H1 (cell line): Measurements from ENCODE around the gene SERTAD2. TPM values are rescaled to one million over a fixed set of nuclear protein-coding genes. Genes with fewer than 3 reads are reported as not detected.

ENCODE experiments used
- CTCF ChIA-PET: fragments of 300-600 bp; sonication (Branson Sonifier 250); formaldehyde crosslinking; loops from one replicate; lab custom pipeline; 2021; ENCODE audit not compliant: partially characterized antibody; lab: Charles Lee
- POLR2A ChIA-PET: fragments of 300-600 bp; sonication (Branson Sonifier 250); formaldehyde crosslinking; loops from one replicate; lab custom pipeline; 2021; ENCODE audit warnings: inconsistent platforms; ENCODE audit not compliant: partially characterized antibody; lab: Charles Lee
- DNase-seq, 2 experiments: peaks; one replicate each; pipeline versions ENCODE4 v3.0.0 to v3.0.0-alpha.2; 2010 to 2022; ENCODE audit warnings: low spot score in 2 of 2, low read depth in 1 of 2, mixed read lengths in 1 of 2
- FAIRE-seq: peaks from 2 replicates; lab custom pipeline; 2011; peaks lifted over from hg19 to GRCh38; lab: Jason Lieb, UNC
- H2AFZ ChIP-seq: 2 replicates; pipeline ENCODE4 v1.8.1; 2012; ENCODE audit warnings: low read length, inconsistent platforms
- H2AK5ac ChIP-seq: 2 replicates; pipeline ENCODE4 v1.6.1; 2013; ENCODE audit warnings: low read depth, low read length
- H2BK120ac ChIP-seq: replicated peaks from 2 replicates; pipeline ENCODE3; 2013; ENCODE audit warnings: low read depth, low read length, inconsistent platforms
- H2BK12ac ChIP-seq: 2 replicates; pipeline ENCODE4 v1.6.1; 2013; ENCODE audit warnings: low read depth, low read length
- H2BK15ac ChIP-seq: 2 replicates; pipeline ENCODE4 v1.6.1; 2013; ENCODE audit warnings: low read length
- H2BK20ac ChIP-seq: 2 replicates; pipeline ENCODE4 v1.6.1; 2013; ENCODE audit warnings: low read length
- H2BK5ac ChIP-seq: 2 replicates; pipeline ENCODE4 v1.6.1; 2013; ENCODE audit warnings: low read depth, low read length
- H3K14ac ChIP-seq: 2 replicates; pipeline ENCODE4 v1.6.1; 2013; ENCODE audit warnings: inconsistent platforms; ENCODE audit not compliant: insufficient read length
- H3K18ac ChIP-seq: 2 replicates; pipeline ENCODE4 v1.6.1; 2013; ENCODE audit warnings: low read length; ENCODE audit errors: extremely low read depth
- H3K23ac ChIP-seq: 2 replicates; pipeline ENCODE4 v1.6.1; 2013; ENCODE audit warnings: inconsistent platforms; ENCODE audit not compliant: insufficient read length
- H3K23me2 ChIP-seq: 2 replicates; pipeline ENCODE4 v1.6.1; 2013; ENCODE audit warnings: low read depth, low read length
- H3K27ac ChIP-seq: 2 replicates; pipeline ENCODE4 v1.6.1; 2011; ENCODE audit warnings: low read depth, low read length, inconsistent platforms
- H3K27me3 ChIP-seq, 4 experiments: replicated peaks in 1 of 4; 1 replicate in 1 of 4; 2 replicates in 3 of 4; pipeline versions ENCODE4 v1.6.1 to v1.8.1; 2011 to 2013; ENCODE audit warnings: low read length in 3 of 4, mild to moderate bottlenecking in 3 of 4, inconsistent platforms in 2 of 4, mixed read lengths in 2 of 4, moderate library complexity in 1 of 4; ENCODE audit not compliant: control insufficient read depth in 3 of 4, insufficient read depth in 3 of 4; ENCODE audit errors: extremely low read depth in 1 of 4
- H3K36me3 ChIP-seq, 4 experiments: 2 replicates each; pipeline versions ENCODE4 v1.6.1 to v1.8.1; 2011 to 2013; ENCODE audit warnings: mild to moderate bottlenecking in 4 of 4, low read length in 3 of 4, moderate library complexity in 2 of 4, control low read depth in 1 of 4, inconsistent platforms in 1 of 4; ENCODE audit not compliant: insufficient read depth in 4 of 4, control insufficient read depth in 2 of 4
- H3K4ac ChIP-seq: replicated peaks from 2 replicates; pipeline ENCODE3; 2013; ENCODE audit warnings: low read length, low read depth, mixed read lengths, inconsistent platforms; ENCODE audit not compliant: insufficient read length
- H3K4me1 ChIP-seq, 4 experiments: replicated peaks in 1 of 4; 1 replicate in 1 of 4; 2 replicates in 3 of 4; pipeline versions ENCODE4 v1.6.1 to v1.8.1; 2011 to 2013; ENCODE audit warnings: low read length in 3 of 4, inconsistent platforms in 2 of 4, mixed read lengths in 1 of 4; ENCODE audit not compliant: insufficient read depth in 4 of 4, control insufficient read depth in 3 of 4
- H3K4me2 ChIP-seq, 2 experiments: 2 replicates each; pipeline versions ENCODE4 v1.6.1 to v1.8.1; 2011 to 2013; ENCODE audit warnings: low read depth in 2 of 2, low read length in 2 of 2, control low read depth in 1 of 2, inconsistent platforms in 1 of 2, mild to moderate bottlenecking in 1 of 2; ENCODE audit not compliant: insufficient read depth in 1 of 2
- H3K4me3 ChIP-seq, 4 experiments: fragments of 200-600, 300-600 bp in 1 of 4; sonication (generic), shearing (Covaris generic), sonication (Bioruptor Twin) in 1 of 4; 2 replicates each; pipeline versions ENCODE4 v1.5.1 to v1.8.1; 2011 to 2016; ENCODE audit warnings: low read length in 4 of 4, low read depth in 3 of 4, control low read depth in 2 of 4, inconsistent platforms in 2 of 4, mild to moderate bottlenecking in 2 of 4, mixed read lengths in 1 of 4, moderate library complexity in 1 of 4; ENCODE audit not compliant: insufficient read depth in 2 of 4; ENCODE audit errors: extremely low read depth in 1 of 4
- H3K56ac ChIP-seq: replicated peaks from 2 replicates; pipeline ENCODE3; 2013; ENCODE audit warnings: low read depth, mild to moderate bottlenecking, mixed read lengths, low read length, inconsistent platforms; ENCODE audit not compliant: insufficient read length
- H3K79me1 ChIP-seq: 2 replicates; pipeline ENCODE4 v1.6.1; 2013; ENCODE audit warnings: low read depth, low read length, control low read depth
- H3K79me2 ChIP-seq, 2 experiments: 2 replicates each; pipeline versions ENCODE4 v1.6.1 to v1.8.1; 2012 to 2013; ENCODE audit warnings: low read length in 2 of 2, mild to moderate bottlenecking in 2 of 2, inconsistent platforms in 1 of 2; ENCODE audit not compliant: insufficient read depth in 2 of 2, control insufficient read depth in 1 of 2
- H3K9ac ChIP-seq, 4 experiments: replicated peaks in 1 of 4; 1 replicate in 1 of 4; 2 replicates in 3 of 4; pipeline versions ENCODE4 v1.6.1 to v1.8.1; 2011 to 2013; ENCODE audit warnings: low read depth in 3 of 4, low read length in 3 of 4, control low read depth in 2 of 4, mild to moderate bottlenecking in 2 of 4, moderate library complexity in 2 of 4, inconsistent platforms in 1 of 4; ENCODE audit errors: extremely low read depth in 1 of 4
- H3K9me3 ChIP-seq, 2 experiments: 2 replicates each; pipeline versions ENCODE4 v1.6.1 to v1.8.1; 2012 to 2013; ENCODE audit warnings: mild to moderate bottlenecking in 2 of 2, moderate library complexity in 2 of 2, control low read depth in 1 of 2, inconsistent platforms in 1 of 2, low read depth in 1 of 2, low read length in 1 of 2, mixed read lengths in 1 of 2; ENCODE audit not compliant: insufficient read depth in 2 of 2
- H4K20me1 ChIP-seq, 2 experiments: replicated peaks in 1 of 2; 2 replicates each; pipeline versions ENCODE3 to v1.8.1; 2011 to 2013; ENCODE audit warnings: inconsistent platforms in 2 of 2, low read length in 2 of 2, mild to moderate bottlenecking in 1 of 2; ENCODE audit not compliant: insufficient read depth in 2 of 2, control insufficient read depth in 1 of 2
- H4K5ac ChIP-seq: 2 replicates; pipeline ENCODE4 v1.6.1; 2013; ENCODE audit warnings: low read length, low read depth, mixed read lengths, inconsistent platforms; ENCODE audit not compliant: insufficient read length
- H4K8ac ChIP-seq: 2 replicates; pipeline ENCODE4 v1.8.0; 2013; ENCODE audit warnings: mild to moderate bottlenecking, moderate library complexity, low read length, inconsistent platforms; ENCODE audit not compliant: insufficient read depth; ENCODE audit errors: extremely low read depth
- H4K91ac ChIP-seq: replicated peaks from 2 replicates; pipeline ENCODE3; 2013; ENCODE audit warnings: low read length, mixed read lengths, inconsistent platforms; ENCODE audit not compliant: insufficient read length
- BRCA1 ChIP-seq: IDR thresholded peaks from 2 replicates; pipeline ENCODE4 v1.6.1; 2012; ENCODE audit warnings: low read depth, low read length, improper control_type of control experiment
- RBBP5 ChIP-seq: IDR thresholded peaks from 2 replicates; pipeline ENCODE4 v1.7.1; 2012; ENCODE audit warnings: low read depth, mild to moderate bottlenecking, inconsistent platforms, low read length, moderate library complexity, borderline replicate concordance
- WGBS, 2 experiments: shearing (Covaris generic) in 1 of 2; methylation state at CpG; one replicate each; pipeline versions ENCODE4 v1.1.6 to v1.1.7; 2013 to 2015; ENCODE audit warnings: low lambda C conversion rate in 2 of 2, mixed read lengths in 2 of 2, inconsistent platforms in 1 of 2, low coverage in 1 of 2, missing lambda C conversion rate in 1 of 2; ENCODE audit not compliant: insufficient replicate concordance in 2 of 2, insufficient coverage in 1 of 2, insufficient read length in 1 of 2; ENCODE audit errors: extremely low coverage in 1 of 2, missing lambda C conversion rate in 1 of 2; 5-methylcytosine and 5-hydroxymethylcytosine counted together
- polyA plus RNA-seq, 7 experiments: library from polyadenylated mRNA; depleted of rRNA in 3 of 7; stranded (reverse) in 5 of 7; unstranded in 2 of 7; fragments of >200 nt in 5 of 7; fragments of 200-250 nt in 2 of 7; gene quantifications; 1 replicate in 5 of 7; 2 replicates in 1 of 7; 4 replicates in 1 of 7; pipeline versions ENCODE4 v1.2.1 to v1.2.3, GENCODE V29; 2011 to 2013; ENCODE audit warnings: missing spikeins in 2 of 7, mixed read lengths in 2 of 7
- total RNA-seq: library from RNA; stranded (reverse); fragmentation: NEBNext Ultra II Directional; extraction: Animal tissue kit (Norgen Biotek cat#: 25700); gene quantifications from 2 replicates; pipeline ENCODE4 v1.2.1, GENCODE V29; 2021

The SERTAD2 gene
- total and polyA plus RNA-seq, 2 of the 8 experiments (the other 6 are each of a cell fraction or from before 2014, with no cell fraction given): 2.9 to 4.5 TPM

GRCh38 chr2:64612575-64613195, 41.0 kb downstream of the SERTAD2 start:
- Histone ChIP-seq H2BK120ac (no peak overlapping the region), H4K5ac (no peak overlapping the region), H3K23ac (no peak overlapping the region), H3K4me3 (no peak overlapping the region), H3K4ac (no peak overlapping the region), H2AFZ (no peak overlapping the region), H3K9ac (no peak overlapping the region), H3K56ac (no peak overlapping the region), H3K4me1 (peaks cover 2 to 13% (median 5%) of the 10 kb centered on the region in 4 experiments), H2AK5ac (no peak overlapping the region), H2BK5ac (no peak overlapping the region), H3K36me3 (no peaks in the 10 kb centered on the region), H3K79me2 (no peaks in the 10 kb centered on the region), H2BK20ac (no peak overlapping the region), H3K4me2 (no peak overlapping the region), H4K8ac (no peak overlapping the region), H4K20me1 (no peaks in the 10 kb centered on the region), H3K79me1 (no peaks in the 10 kb centered on the region), H3K18ac (no peak overlapping the region), H2BK12ac (no peak overlapping the region), H4K91ac (no peak overlapping the region), H3K27me3 (peaks cover 0 to 11% (median 9%) of the 10 kb centered on the region in 4 experiments; a peak in 6 of 7 replicates), H3K27ac (no peak overlapping the region), H3K14ac (no peak overlapping the region), H2BK15ac (no peak overlapping the region), H3K9me3 (no peaks in the 10 kb centered on the region), H3K23me2 (peaks cover 4% of the 10 kb centered on the region; the same call in 1 of the 2 replicates)
- FAIRE-seq (no peak), DNase-seq (no peak)
- WGBS, 2 experiments: 85% methylated on average over 5 of the region's 5 CpGs; no CpG with 5 or more reads in 1 of the 2 experiments
- ChIA-PET CTCF (interaction anchor here (0.7 to 23.0 kb wide), 3 partner anchors 9 to 89 kb away, joined by 3 to 389 read pairs (median 4); partner anchors contain the start of gene AFTPH), POLR2A (no interaction called here)
- no peak for TF ChIP-seq RBBP5
- no peak for TF ChIP-seq BRCA1
